Ishikawa (cell line): ENCODE measurements around the gene ENOX1.

Source experiments
- CEBPB ChIP-seq: IDR thresholded peaks from 2 replicates; pipeline ENCODE4 v1.6.1; 2012
- CREB1 ChIP-seq: IDR thresholded peaks from 2 replicates; pipeline ENCODE4 v1.6.1; 2012; ENCODE audit warnings: low read depth
- EGR1 ChIP-seq: IDR thresholded peaks from 2 replicates; pipeline ENCODE4 v1.6.1; 2012
- EP300 ChIP-seq: IDR thresholded peaks from 2 replicates; pipeline ENCODE4 v1.6.1; 2012; ENCODE audit warnings: borderline replicate concordance
- FOXM1 ChIP-seq: IDR thresholded peaks from 2 replicates; pipeline ENCODE4 v1.6.1; 2012; ENCODE audit warnings: low read depth, borderline replicate concordance
- NFIC ChIP-seq: IDR thresholded peaks from 2 replicates; pipeline ENCODE4 v1.6.1; 2012
- RAD21 ChIP-seq: IDR thresholded peaks from 2 replicates; pipeline ENCODE4 v1.6.1; 2012; ENCODE audit warnings: low read depth
- REST ChIP-seq: IDR thresholded peaks from 2 replicates; pipeline ENCODE4 v1.6.1; 2012; ENCODE audit warnings: low read depth, mild to moderate bottlenecking
- TAF1 ChIP-seq: IDR thresholded peaks from 2 replicates; pipeline ENCODE4 v1.6.1; 2012; ENCODE audit warnings: low read depth, mild to moderate bottlenecking
- TCF12 ChIP-seq: IDR thresholded peaks from 2 replicates; pipeline ENCODE4 v1.6.1; 2012; ENCODE audit warnings: low read depth
- TEAD4 ChIP-seq: IDR thresholded peaks from 2 replicates; pipeline ENCODE4 v1.6.1; 2012
- YY1 ChIP-seq: IDR thresholded peaks from 2 replicates; pipeline ENCODE4 v1.6.1; 2012; ENCODE audit warnings: low read depth
- ZBTB7A ChIP-seq: IDR thresholded peaks from 2 replicates; pipeline ENCODE4 v1.6.1; 2012; ENCODE audit warnings: low read depth
- TF ChIP-seq, protein P1 (sequence below): IDR thresholded peaks from 2 replicates; pipeline ENCODE4 v1.6.1; 2012
- TF ChIP-seq, protein P2 (sequence below): IDR thresholded peaks from 2 replicates; pipeline ENCODE4 v1.6.1; 2012

Gene ENOX1

DNA sequence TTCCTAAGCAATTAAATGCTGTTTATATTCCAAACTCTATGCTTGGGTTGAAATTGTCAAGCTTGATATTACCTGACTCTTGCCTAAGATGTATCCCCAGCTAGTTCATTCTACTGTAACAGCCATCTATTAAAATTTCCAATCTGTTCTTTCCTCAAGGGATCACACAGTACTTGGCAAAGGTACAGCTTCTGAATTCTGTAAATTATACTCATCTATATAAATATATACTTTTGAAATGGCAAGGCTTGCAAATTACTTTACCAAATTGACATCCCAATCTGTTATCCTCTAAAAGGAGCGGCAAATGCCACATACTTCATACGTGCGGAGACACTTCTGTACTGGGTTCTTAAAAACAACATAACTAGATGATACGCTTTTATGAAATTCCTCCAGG, 433.1 kb downstream of the ENOX1 start:
- TF ChIP-seq REST (no peak), FOXM1 (no peak), CEBPB (no peak), TAF1 (no peak)

- no peak for TF ChIP-seq RAD21
- no peak for TF ChIP-seq REST
- TF ChIP-seq TCF12: no peak
- no peak for TF ChIP-seq CREB1
- no peak for TF ChIP-seq FOXM1
- no peak for TF ChIP-seq NFIC
- TF ChIP-seq, protein P1, sequence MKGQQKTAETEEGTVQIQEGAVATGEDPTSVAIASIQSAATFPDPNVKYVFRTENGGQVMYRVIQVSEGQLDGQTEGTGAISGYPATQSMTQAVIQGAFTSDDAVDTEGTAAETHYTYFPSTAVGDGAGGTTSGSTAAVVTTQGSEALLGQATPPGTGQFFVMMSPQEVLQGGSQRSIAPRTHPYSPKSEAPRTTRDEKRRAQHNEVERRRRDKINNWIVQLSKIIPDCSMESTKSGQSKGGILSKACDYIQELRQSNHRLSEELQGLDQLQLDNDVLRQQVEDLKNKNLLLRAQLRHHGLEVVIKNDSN: no peak
- TF ChIP-seq EP300: no peak
- no peak for TF ChIP-seq YY1
- TF ChIP-seq TEAD4: no peak
- TF ChIP-seq ZBTB7A: no peak
- TF ChIP-seq, protein P2, sequence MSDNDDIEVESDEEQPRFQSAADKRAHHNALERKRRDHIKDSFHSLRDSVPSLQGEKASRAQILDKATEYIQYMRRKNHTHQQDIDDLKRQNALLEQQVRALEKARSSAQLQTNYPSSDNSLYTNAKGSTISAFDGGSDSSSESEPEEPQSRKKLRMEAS: no peak
- TF ChIP-seq EGR1: no peak
Measured at GRCh38 chr13:43348397-43348796, 438.4 kb downstream of the ENOX1 start.

- TF ChIP-seq TAF1 (no peak), CREB1 (no peak), NFIC (no peak), TEAD4 (no peak), TCF12 (no peak), RAD21 (no peak), YY1 (no peak), REST (no peak)
Measured at GRCh38 chr13:43347877-43348276, 438.9 kb downstream of the ENOX1 start.

DNA sequence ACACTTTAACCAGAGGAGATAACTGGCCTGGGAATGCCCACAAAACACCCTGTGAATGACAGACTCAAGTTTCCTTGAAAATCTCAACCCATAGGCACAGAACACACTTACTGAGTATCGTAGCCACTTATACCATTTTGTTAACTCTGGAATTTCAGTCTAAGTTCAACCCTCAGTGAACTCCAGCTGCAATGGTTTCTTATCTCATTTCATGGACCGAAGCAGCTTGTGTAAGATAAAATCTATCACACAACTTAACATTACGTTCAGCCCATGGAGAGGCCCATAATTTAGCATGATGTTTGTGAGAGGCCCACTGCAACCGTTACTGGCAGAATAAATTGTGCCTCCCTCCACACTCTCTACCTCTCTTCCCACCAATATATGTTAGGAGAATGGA, 440.3 kb downstream of the ENOX1 start:
- TF ChIP-seq, protein P1: no peak
- TF ChIP-seq REST: no peak
- TF ChIP-seq, protein P2: no peak
